ENCODE data around the gene GPC5. TPM values are rescaled to one million over a fixed set of nuclear protein-coding genes. Genes with fewer than 3 reads are reported as not detected.

The GPC5 gene
- total and polyA plus RNA-seq, 2 of the 13 experiments (the other 11 are each of a cell fraction or from before 2014, with no cell fraction given) = 0.02 to 0.07 TPM

DNA sequence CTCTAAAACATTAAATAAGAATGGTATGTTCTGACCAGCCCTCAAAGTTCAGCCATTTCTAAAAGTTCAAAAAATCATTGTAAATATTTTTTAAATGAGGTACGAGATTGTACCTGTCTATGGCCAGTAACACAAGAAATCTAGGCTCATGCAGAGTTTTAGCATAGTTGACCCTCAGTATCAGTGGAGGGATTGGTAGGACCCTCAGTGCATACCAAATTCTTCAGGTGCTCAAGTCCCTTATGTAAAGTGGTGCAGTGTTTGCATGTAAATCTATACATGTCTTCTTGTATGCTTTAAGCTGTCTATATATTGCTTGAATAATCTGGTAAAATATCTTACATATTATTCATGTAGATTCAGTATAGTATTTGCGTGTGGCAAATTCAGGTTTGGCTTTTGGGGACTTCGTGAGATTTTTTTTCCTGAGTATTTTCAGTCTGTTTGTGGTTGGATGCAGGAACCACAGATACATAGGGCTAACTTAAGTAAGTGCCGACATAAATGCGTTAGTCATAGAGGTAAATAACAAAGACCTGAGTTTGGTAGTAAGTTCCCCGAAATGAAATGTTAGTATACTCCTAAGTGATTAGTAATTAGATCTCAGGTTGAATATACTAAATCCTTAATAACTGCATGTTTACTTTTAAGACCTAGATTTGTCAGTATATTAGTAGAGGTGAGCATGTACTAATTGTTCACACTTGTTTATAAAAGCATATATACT, 43.2 kb upstream of the GPC5 start (continued):
- TF ChIP-seq ZNF557 (CRISPR knock-in tag; IDR thresholded peaks at IDR 0.05) (no peak), POLR2A (IDR thresholded peaks at IDR 0.05; ENCODE audit: insufficient read depth in 1 of 2, low read depth in 2 of 2, low read length in 2 of 2) (peak in 1 of 2 experiments; percentile 68; a peak in 2 of 4 replicates), RBFOX2 (IDR thresholded peaks at IDR 0.05; ENCODE audit: low read depth, low read length) (peak; percentile 29; the same call in 1 of the 2 replicates), ZNF672 (CRISPR knock-in tag; IDR thresholded peaks at IDR 0.05) (no peak), ZNF747 (CRISPR knock-in tag; IDR thresholded peaks at IDR 0.05; ENCODE audit: borderline replicate concordance) (no peak), POLR2G (IDR thresholded peaks at IDR 0.05; ENCODE audit: low read depth, low read length) (peak; percentile 49; the same call in 1 of the 2 replicates), SKI (IDR thresholded peaks at IDR 0.05; ENCODE audit: partially characterized antibody) (no peak), SNAPC5 (CRISPR knock-in tag; IDR thresholded peaks at IDR 0.05; ENCODE audit: borderline replicate concordance) (no peak), FOXO4 (CRISPR knock-in tag; conservative IDR thresholded peaks at IDR 0.05) (no peak)

GRCh38 chr13:91355826-91356710, 42.4 kb upstream of the GPC5 start:
- peak; percentile 8; the same call in 2 of the 3 replicates for ATAC-seq
- peak; percentile 28; the same call in 1 of the 2 replicates for TF ChIP-seq POLR2AphosphoS5 (IDR thresholded peaks at IDR 0.05; ENCODE audit: low read depth, low read length)
- peak; percentile 83 for TF ChIP-seq AGO2 (optimal IDR thresholded peaks at IDR 0.05; ENCODE audit: low read depth, low read length)
- TF ChIP-seq RBM22 (optimal IDR thresholded peaks at IDR 0.05; ENCODE audit: low read length) = peak; percentile 72
- no peak for TF ChIP-seq ZNF780A (CRISPR knock-in tag; IDR thresholded peaks at IDR 0.05)
- TF ChIP-seq PATZ1 (CRISPR knock-in tag; IDR thresholded peaks at IDR 0.05) = no peak
- peak; percentile 58 for TF ChIP-seq POLR2AphosphoS2 (IDR thresholded peaks at IDR 0.05; ENCODE audit: low read depth, low read length)
- no peak for TF ChIP-seq CHCHD3 (CRISPR knock-in tag; IDR thresholded peaks at IDR 0.05)
- Histone ChIP-seq H3K36me3 (replicated peaks in 1 of 2; ENCODE audit: control insufficient read depth in 1 of 2, insufficient read depth in 2 of 2, low read length in 2 of 2) (peaks cover 5 to 49% of the 10 kb centered on the region in 2 experiments), H3K79me2 (ENCODE audit: insufficient read depth, low read length) (peaks cover 20% of the 10 kb centered on the region), H3K4me3 (replicated peaks in 1 of 3; ENCODE audit: insufficient read depth in 1 of 3, low read depth in 2 of 3, low read length in 3 of 3) (no peak overlapping the region), H3K27ac (ENCODE audit: extremely low read length, insufficient read depth, low read length) (no peak overlapping the region), H2AFZ (ENCODE audit: low read length) (no peak overlapping the region), H3K9me3 (ENCODE audit: low read length) (no peaks in the 10 kb centered on the region), H3K4me1 (ENCODE audit: insufficient read depth, low read length) (peaks cover 100% of the 10 kb centered on the region), H3K27me3 (ENCODE audit: control insufficient read depth in 1 of 2, insufficient read depth in 2 of 2, low read length in 2 of 2) (no peaks in the 10 kb centered on the region), H4K20me1 (ENCODE audit: insufficient read depth, low read length) (peaks cover 58% of the 10 kb centered on the region), H3K4me2 (ENCODE audit: low read depth, low read length) (no peak overlapping the region), H3K9ac (ENCODE audit: insufficient read depth, low read depth, low read length) (no peak overlapping the region)
- in situ Hi-C loops (cut with HindIII; ENCODE audit: extremely low pct_ligation_motif_present, low pct_unique_long_range_greater_than_20kb) = no loop called here
- no TSS peak for BruUV-seq (replicated peaks)
- WGBS (ENCODE audit: low lambda C conversion rate) = 96% methylated on average over 6 of the region's 6 CpGs
- POLR2A ChIA-PET = no interaction called here
- CTCF ChIA-PET (ENCODE audit: low intra/inter-chr PET ratio, low total read pairs) = no interaction called here
- DNase-seq (ENCODE audit: low spot score) = no peak
- intact Hi-C loops (cut with micrococcal nuclease; ENCODE audit: unreplicated experiment) = no loop called here
- FAIRE-seq = no peak

All from HepG2 (cell line).